H1 (cell line): ENCODE results near the gene ACP6. TPM values are rescaled to one million over a fixed set of nuclear protein-coding genes. Genes with fewer than 3 reads are reported as not detected.

Source experiments
- polyA plus RNA-seq, 7 experiments: library from polyadenylated mRNA; depleted of rRNA in 3 of 7; stranded (reverse) in 5 of 7; unstranded in 2 of 7; fragments of >200 nt in 5 of 7; fragments of 200-250 nt in 2 of 7; gene quantifications; 1 replicate in 5 of 7; 2 replicates in 1 of 7; 4 replicates in 1 of 7; pipeline versions ENCODE4 v1.2.1 to v1.2.3, GENCODE V29; 2011 to 2013; ENCODE audit warnings: missing spikeins in 2 of 7, mixed read lengths in 2 of 7
- small RNA-seq: library from polyadenylated mRNA; stranded (forward); fragments of <200 nt; extraction: miRNeasy Mini kit (QIAGEN cat#:217004); gene quantifications from one replicate; pipeline ENCODE3, GENCODE V24; 2013; ENCODE audit not compliant: insufficient read depth
- total RNA-seq: library from RNA; stranded (reverse); fragmentation: NEBNext Ultra II Directional; extraction: Animal tissue kit (Norgen Biotek cat#: 25700); gene quantifications from 2 replicates; pipeline ENCODE4 v1.2.1, GENCODE V29; 2021

Gene ACP6
- total and polyA plus RNA-seq, 2 of the 8 experiments (the other 6 are each of a cell fraction or from before 2014, with no cell fraction given): 11.4 to 17.7 TPM

Small RNAs within 50 kb of the gene (small RNA-seq; reads per million reads assigned to genes)
- gene RN7SL261P: not detected

Other genes starting within 250 kb of the ACP6 start
- 38.7 and 44.6 TPM in 2 replicates for gene BCL9, start 129.0 kb downstream of the ACP6 start, total RNA-seq
- 25.2 and 30.8 TPM in 2 replicates for gene BCL9, start 129.0 kb downstream of the ACP6 start, polyA plus RNA-seq (2011; rRNA removed)
- gene GJA5, start 90.1 kb upstream of the ACP6 start, total RNA-seq: 2.7 and 2.8 TPM in 2 replicates
- 1.2 and 2.0 TPM in 2 replicates for gene GJA5, start 90.1 kb upstream of the ACP6 start, polyA plus RNA-seq (2011; rRNA removed)
- not detected in 2 replicates for gene GJA8, start 232.3 kb upstream of the ACP6 start, total RNA-seq
- not detected in 2 replicates for gene GJA8, start 232.3 kb upstream of the ACP6 start, polyA plus RNA-seq (2011; rRNA removed)